Keratinocyte (primary cell): ENCODE results near the gene TSFM.

Experiments
- CTCF ChIP-seq, 3 experiments: IDR thresholded peaks in 1 of 3; conservative IDR thresholded peaks in 1 of 3; optimal IDR thresholded peaks in 1 of 3; 2 replicates in 2 of 3; 3 replicates in 1 of 3; pipeline versions ENCODE3 to v1.5.1; 2011; ENCODE audit warnings: low read length in 3 of 3, mild to moderate bottlenecking in 3 of 3, moderate library complexity in 2 of 3, control low read depth in 1 of 3, inconsistent platforms in 1 of 3; ENCODE audit not compliant: insufficient read depth in 2 of 3; ENCODE audit errors: extremely low read depth in 1 of 3
- EZH2 ChIP-seq: IDR thresholded peaks from one replicate; pipeline ENCODE4 v1.6.1; 2012; ENCODE audit warnings: inconsistent platforms, mild to moderate bottlenecking, low read length, moderate library complexity

- TF ChIP-seq CTCF (optimal IDR thresholded peaks at IDR 0.05 in 1 of 3, IDR thresholded peaks at IDR 0.05 in 1 of 3, conservative IDR thresholded peaks at IDR 0.05 in 1 of 3; ENCODE audit: extremely low read depth in 1 of 3, insufficient read depth in 2 of 3, low read length in 3 of 3) (no peak), EZH2 (no peak)
Measured at GRCh38 chr12:57771236-57771872, 11.2 kb upstream of the TSFM start.
